Measurements from ENCODE around the gene NCKAP5.

DNA sequence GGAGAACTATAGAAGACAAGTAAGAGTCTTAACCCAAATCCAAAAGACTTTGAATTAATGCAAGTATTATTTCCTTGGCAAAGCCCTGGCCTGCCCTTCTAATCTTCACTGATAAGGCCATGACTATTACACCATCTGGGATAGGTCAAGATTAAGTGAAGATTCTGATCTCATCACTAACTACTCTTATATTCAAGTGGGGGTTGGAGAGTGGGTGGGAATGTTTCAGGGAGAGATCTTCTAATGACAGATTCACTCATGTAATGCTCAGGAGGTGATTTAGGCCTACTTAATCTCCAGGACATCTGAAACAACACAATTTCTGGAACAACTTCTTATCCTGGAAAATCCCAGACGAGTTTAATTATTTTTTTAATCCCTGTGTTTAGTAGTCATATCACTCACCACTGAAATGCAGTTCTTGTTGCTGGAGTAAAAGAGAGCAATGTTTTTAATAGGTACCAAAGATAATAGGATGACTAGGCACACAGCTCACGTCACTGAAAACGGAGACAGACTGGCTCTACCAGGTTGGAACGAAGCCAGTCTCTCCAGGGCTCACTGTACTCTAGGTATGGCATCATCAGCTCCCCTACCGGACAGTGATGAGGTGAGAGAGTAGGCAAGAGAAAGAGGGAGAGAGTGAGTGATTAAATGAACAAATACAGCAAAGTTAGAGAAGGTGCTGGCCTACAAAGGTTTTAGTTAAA, 133.1 kb downstream of the NCKAP5 start:
- TF ChIP-seq, protein P1, sequence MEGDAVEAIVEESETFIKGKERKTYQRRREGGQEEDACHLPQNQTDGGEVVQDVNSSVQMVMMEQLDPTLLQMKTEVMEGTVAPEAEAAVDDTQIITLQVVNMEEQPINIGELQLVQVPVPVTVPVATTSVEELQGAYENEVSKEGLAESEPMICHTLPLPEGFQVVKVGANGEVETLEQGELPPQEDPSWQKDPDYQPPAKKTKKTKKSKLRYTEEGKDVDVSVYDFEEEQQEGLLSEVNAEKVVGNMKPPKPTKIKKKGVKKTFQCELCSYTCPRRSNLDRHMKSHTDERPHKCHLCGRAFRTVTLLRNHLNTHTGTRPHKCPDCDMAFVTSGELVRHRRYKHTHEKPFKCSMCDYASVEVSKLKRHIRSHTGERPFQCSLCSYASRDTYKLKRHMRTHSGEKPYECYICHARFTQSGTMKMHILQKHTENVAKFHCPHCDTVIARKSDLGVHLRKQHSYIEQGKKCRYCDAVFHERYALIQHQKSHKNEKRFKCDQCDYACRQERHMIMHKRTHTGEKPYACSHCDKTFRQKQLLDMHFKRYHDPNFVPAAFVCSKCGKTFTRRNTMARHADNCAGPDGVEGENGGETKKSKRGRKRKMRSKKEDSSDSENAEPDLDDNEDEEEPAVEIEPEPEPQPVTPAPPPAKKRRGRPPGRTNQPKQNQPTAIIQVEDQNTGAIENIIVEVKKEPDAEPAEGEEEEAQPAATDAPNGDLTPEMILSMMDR (IDR thresholded peaks at IDR 0.05; ENCODE audit: borderline replicate concordance, extremely low read depth, low read length, poor library complexity, severe bottlenecking): no peak
- TF ChIP-seq EZH2 (IDR thresholded peaks at IDR 0.05; ENCODE audit: borderline replicate concordance, low read depth, low read length, severe bottlenecking): no peak

Data from DND-41 (cell line).